GM12801 (cell line): ENCODE data around the gene EHD3.

ENCODE experiments used
- CTCF ChIP-seq: IDR thresholded peaks from one replicate; pipeline ENCODE4 v1.5.1; 2011; ENCODE audit warnings: control low read depth; ENCODE audit not compliant: insufficient read length; ENCODE audit errors: extremely low read depth

Gene EHD3

GRCh38 chr2:31230751-31231150 lies 3.2 kb upstream of the EHD3 start:
- no peak for TF ChIP-seq CTCF

- no peak for TF ChIP-seq CTCF
Measured at GRCh38 chr2:31231571-31232302, 2.2 kb upstream of the EHD3 start.

- no peak for TF ChIP-seq CTCF
Measured at GRCh38 chr2:31232586-31232985, 1.4 kb upstream of the EHD3 start.

GRCh38 chr2:31233231-31233630 lies 721 bp upstream of the EHD3 start:
- no peak for TF ChIP-seq CTCF

- no peak for TF ChIP-seq CTCF
Measured at GRCh38 chr2:31234683-31235503, 941 bp downstream of the EHD3 start.

- no peak for TF ChIP-seq CTCF
Measured at GRCh38 chr2:31235504-31235902, 1.6 kb downstream of the EHD3 start.

- no peak for TF ChIP-seq CTCF
Measured at GRCh38 chr2:31236433-31237205, 2.7 kb downstream of the EHD3 start.
